HL-60 (cell line): ENCODE data around the gene USH1C.

Experiments
- DNase-seq, 2 experiments: peaks; one replicate each; pipeline ENCODE4 v3.0.0-alpha.2; 2010 to 2020; ENCODE audit warnings: low read depth in 1 of 2, low spot score in 1 of 2
- H3K27ac ChIP-seq: fragments of 250-450 bp; sonication (Bioruptor Pico); replicated peaks from 2 replicates; pipeline ENCODE4 v1.5.1; 2020; ENCODE audit warnings: mild to moderate bottlenecking, moderate library complexity
- H3K27me3 ChIP-seq: fragments of 250-450 bp; sonication (Bioruptor Pico); 2 replicates; pipeline ENCODE4 v1.5.1; 2021; ENCODE audit warnings: mild to moderate bottlenecking, moderate library complexity; ENCODE audit not compliant: insufficient read depth, poor library complexity, severe bottlenecking
- H3K4me3 ChIP-seq: replicated peaks from 2 replicates; pipeline ENCODE4 v1.5.1; 2011; ENCODE audit warnings: mild to moderate bottlenecking, control low read depth, low read length; ENCODE audit not compliant: insufficient read depth
- GABPA ChIP-seq: IDR thresholded peaks from 2 replicates; pipeline ENCODE4 v1.6.1; 2012; ENCODE audit warnings: low read depth
- POLR2AphosphoS5 ChIP-seq: IDR thresholded peaks from 2 replicates; pipeline ENCODE4 v1.6.1; 2012; ENCODE audit warnings: low read depth
- REST ChIP-seq: IDR thresholded peaks from 2 replicates; pipeline ENCODE4 v1.6.1; 2012; ENCODE audit warnings: low read depth; ENCODE audit not compliant: insufficient replicate concordance
- SPI1 ChIP-seq: IDR thresholded peaks from 2 replicates; pipeline ENCODE4 v1.6.1; 2012; ENCODE audit warnings: low read depth, mild to moderate bottlenecking, borderline replicate concordance
- TF ChIP-seq, protein P1 (sequence below): IDR thresholded peaks from one replicate; pipeline ENCODE4 v1.5.1; 2011; ENCODE audit warnings: low read length, control low read depth, inconsistent platforms; ENCODE audit not compliant: insufficient read depth

The USH1C gene

GRCh38 chr11:17533778-17534415, 10.3 kb downstream of the USH1C start:
- Histone ChIP-seq H3K27me3 (peaks cover 6% of the 10 kb centered on the region), H3K4me3 (no peak overlapping the region), H3K27ac (no peak overlapping the region)
- DNase-seq: no peak
- TF ChIP-seq POLR2AphosphoS5 (no peak), REST (no peak), SPI1 (no peak), GABPA (no peak)
- TF ChIP-seq, protein P1, sequence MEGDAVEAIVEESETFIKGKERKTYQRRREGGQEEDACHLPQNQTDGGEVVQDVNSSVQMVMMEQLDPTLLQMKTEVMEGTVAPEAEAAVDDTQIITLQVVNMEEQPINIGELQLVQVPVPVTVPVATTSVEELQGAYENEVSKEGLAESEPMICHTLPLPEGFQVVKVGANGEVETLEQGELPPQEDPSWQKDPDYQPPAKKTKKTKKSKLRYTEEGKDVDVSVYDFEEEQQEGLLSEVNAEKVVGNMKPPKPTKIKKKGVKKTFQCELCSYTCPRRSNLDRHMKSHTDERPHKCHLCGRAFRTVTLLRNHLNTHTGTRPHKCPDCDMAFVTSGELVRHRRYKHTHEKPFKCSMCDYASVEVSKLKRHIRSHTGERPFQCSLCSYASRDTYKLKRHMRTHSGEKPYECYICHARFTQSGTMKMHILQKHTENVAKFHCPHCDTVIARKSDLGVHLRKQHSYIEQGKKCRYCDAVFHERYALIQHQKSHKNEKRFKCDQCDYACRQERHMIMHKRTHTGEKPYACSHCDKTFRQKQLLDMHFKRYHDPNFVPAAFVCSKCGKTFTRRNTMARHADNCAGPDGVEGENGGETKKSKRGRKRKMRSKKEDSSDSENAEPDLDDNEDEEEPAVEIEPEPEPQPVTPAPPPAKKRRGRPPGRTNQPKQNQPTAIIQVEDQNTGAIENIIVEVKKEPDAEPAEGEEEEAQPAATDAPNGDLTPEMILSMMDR: no peak

GRCh38 chr11:17533341-17533740, 10.9 kb downstream of the USH1C start:
- Histone ChIP-seq H3K4me3 (no peak overlapping the region), H3K27ac (no peak overlapping the region), H3K27me3 (peaks cover 4% of the 10 kb centered on the region)
- DNase-seq: no peak
- TF ChIP-seq, protein P1: no peak
- no peak for TF ChIP-seq GABPA
- TF ChIP-seq SPI1: no peak
- no peak for TF ChIP-seq POLR2AphosphoS5
- no peak for TF ChIP-seq REST

- Histone ChIP-seq H3K27ac (no peak overlapping the region), H3K27me3 (peaks cover 4% of the 10 kb centered on the region), H3K4me3 (no peak overlapping the region)
- TF ChIP-seq, protein P1: no peak
- TF ChIP-seq POLR2AphosphoS5: no peak
- no peak for TF ChIP-seq GABPA
- no peak for TF ChIP-seq REST
- TF ChIP-seq SPI1: no peak
- DNase-seq: no peak
These were observed 11.4 kb downstream of the USH1C start for GRCh38 chr11:17532784-17533183.
